H1 (cell line): ENCODE results near the gene ATXN2. TPM values are rescaled to one million over a fixed set of nuclear protein-coding genes. Genes with fewer than 3 reads are reported as not detected.

Experiments
- CTCF ChIA-PET: fragments of 300-600 bp; sonication (Branson Sonifier 250); formaldehyde crosslinking; loops from one replicate; lab custom pipeline; 2021; ENCODE audit not compliant: partially characterized antibody; lab: Charles Lee
- POLR2A ChIA-PET: fragments of 300-600 bp; sonication (Branson Sonifier 250); formaldehyde crosslinking; loops from one replicate; lab custom pipeline; 2021; ENCODE audit warnings: inconsistent platforms; ENCODE audit not compliant: partially characterized antibody; lab: Charles Lee
- DNase-seq, 2 experiments: peaks; one replicate each; pipeline versions ENCODE4 v3.0.0 to v3.0.0-alpha.2; 2010 to 2022; ENCODE audit warnings: low spot score in 2 of 2, low read depth in 1 of 2, mixed read lengths in 1 of 2
- FAIRE-seq: peaks from 2 replicates; lab custom pipeline; 2011; peaks lifted over from hg19 to GRCh38; lab: Jason Lieb, UNC
- H2AFZ ChIP-seq: 2 replicates; pipeline ENCODE4 v1.8.1; 2012; ENCODE audit warnings: low read length, inconsistent platforms
- H2AK5ac ChIP-seq: 2 replicates; pipeline ENCODE4 v1.6.1; 2013; ENCODE audit warnings: low read depth, low read length
- H2BK120ac ChIP-seq: replicated peaks from 2 replicates; pipeline ENCODE3; 2013; ENCODE audit warnings: low read depth, low read length, inconsistent platforms
- H2BK12ac ChIP-seq: 2 replicates; pipeline ENCODE4 v1.6.1; 2013; ENCODE audit warnings: low read depth, low read length
- H2BK15ac ChIP-seq: 2 replicates; pipeline ENCODE4 v1.6.1; 2013; ENCODE audit warnings: low read length
- H2BK20ac ChIP-seq: 2 replicates; pipeline ENCODE4 v1.6.1; 2013; ENCODE audit warnings: low read length
- H2BK5ac ChIP-seq: 2 replicates; pipeline ENCODE4 v1.6.1; 2013; ENCODE audit warnings: low read depth, low read length
- H3K14ac ChIP-seq: 2 replicates; pipeline ENCODE4 v1.6.1; 2013; ENCODE audit warnings: inconsistent platforms; ENCODE audit not compliant: insufficient read length
- H3K18ac ChIP-seq: 2 replicates; pipeline ENCODE4 v1.6.1; 2013; ENCODE audit warnings: low read length; ENCODE audit errors: extremely low read depth
- H3K23ac ChIP-seq: 2 replicates; pipeline ENCODE4 v1.6.1; 2013; ENCODE audit warnings: inconsistent platforms; ENCODE audit not compliant: insufficient read length
- H3K23me2 ChIP-seq: 2 replicates; pipeline ENCODE4 v1.6.1; 2013; ENCODE audit warnings: low read depth, low read length
- H3K27ac ChIP-seq: 2 replicates; pipeline ENCODE4 v1.6.1; 2011; ENCODE audit warnings: low read depth, low read length, inconsistent platforms
- H3K27me3 ChIP-seq, 4 experiments: replicated peaks in 1 of 4; 1 replicate in 1 of 4; 2 replicates in 3 of 4; pipeline versions ENCODE4 v1.6.1 to v1.8.1; 2011 to 2013; ENCODE audit warnings: low read length in 3 of 4, mild to moderate bottlenecking in 3 of 4, inconsistent platforms in 2 of 4, mixed read lengths in 2 of 4, moderate library complexity in 1 of 4; ENCODE audit not compliant: control insufficient read depth in 3 of 4, insufficient read depth in 3 of 4; ENCODE audit errors: extremely low read depth in 1 of 4
- H3K36me3 ChIP-seq, 4 experiments: 2 replicates each; pipeline versions ENCODE4 v1.6.1 to v1.8.1; 2011 to 2013; ENCODE audit warnings: mild to moderate bottlenecking in 4 of 4, low read length in 3 of 4, moderate library complexity in 2 of 4, control low read depth in 1 of 4, inconsistent platforms in 1 of 4; ENCODE audit not compliant: insufficient read depth in 4 of 4, control insufficient read depth in 2 of 4
- H3K4ac ChIP-seq: replicated peaks from 2 replicates; pipeline ENCODE3; 2013; ENCODE audit warnings: low read length, low read depth, mixed read lengths, inconsistent platforms; ENCODE audit not compliant: insufficient read length
- H3K4me1 ChIP-seq, 4 experiments: replicated peaks in 1 of 4; 1 replicate in 1 of 4; 2 replicates in 3 of 4; pipeline versions ENCODE4 v1.6.1 to v1.8.1; 2011 to 2013; ENCODE audit warnings: low read length in 3 of 4, inconsistent platforms in 2 of 4, mixed read lengths in 1 of 4; ENCODE audit not compliant: insufficient read depth in 4 of 4, control insufficient read depth in 3 of 4
- H3K4me2 ChIP-seq, 2 experiments: 2 replicates each; pipeline versions ENCODE4 v1.6.1 to v1.8.1; 2011 to 2013; ENCODE audit warnings: low read depth in 2 of 2, low read length in 2 of 2, control low read depth in 1 of 2, inconsistent platforms in 1 of 2, mild to moderate bottlenecking in 1 of 2; ENCODE audit not compliant: insufficient read depth in 1 of 2
- H3K4me3 ChIP-seq, 4 experiments: fragments of 200-600, 300-600 bp in 1 of 4; sonication (generic), shearing (Covaris generic), sonication (Bioruptor Twin) in 1 of 4; 2 replicates each; pipeline versions ENCODE4 v1.5.1 to v1.8.1; 2011 to 2016; ENCODE audit warnings: low read length in 4 of 4, low read depth in 3 of 4, control low read depth in 2 of 4, inconsistent platforms in 2 of 4, mild to moderate bottlenecking in 2 of 4, mixed read lengths in 1 of 4, moderate library complexity in 1 of 4; ENCODE audit not compliant: insufficient read depth in 2 of 4; ENCODE audit errors: extremely low read depth in 1 of 4
- H3K56ac ChIP-seq: replicated peaks from 2 replicates; pipeline ENCODE3; 2013; ENCODE audit warnings: low read depth, mild to moderate bottlenecking, mixed read lengths, low read length, inconsistent platforms; ENCODE audit not compliant: insufficient read length
- H3K79me1 ChIP-seq: 2 replicates; pipeline ENCODE4 v1.6.1; 2013; ENCODE audit warnings: low read depth, low read length, control low read depth
- H3K79me2 ChIP-seq, 2 experiments: 2 replicates each; pipeline versions ENCODE4 v1.6.1 to v1.8.1; 2012 to 2013; ENCODE audit warnings: low read length in 2 of 2, mild to moderate bottlenecking in 2 of 2, inconsistent platforms in 1 of 2; ENCODE audit not compliant: insufficient read depth in 2 of 2, control insufficient read depth in 1 of 2
- H3K9ac ChIP-seq, 4 experiments: replicated peaks in 1 of 4; 1 replicate in 1 of 4; 2 replicates in 3 of 4; pipeline versions ENCODE4 v1.6.1 to v1.8.1; 2011 to 2013; ENCODE audit warnings: low read depth in 3 of 4, low read length in 3 of 4, control low read depth in 2 of 4, mild to moderate bottlenecking in 2 of 4, moderate library complexity in 2 of 4, inconsistent platforms in 1 of 4; ENCODE audit errors: extremely low read depth in 1 of 4
- H3K9me3 ChIP-seq, 2 experiments: 2 replicates each; pipeline versions ENCODE4 v1.6.1 to v1.8.1; 2012 to 2013; ENCODE audit warnings: mild to moderate bottlenecking in 2 of 2, moderate library complexity in 2 of 2, control low read depth in 1 of 2, inconsistent platforms in 1 of 2, low read depth in 1 of 2, low read length in 1 of 2, mixed read lengths in 1 of 2; ENCODE audit not compliant: insufficient read depth in 2 of 2
- H4K20me1 ChIP-seq, 2 experiments: replicated peaks in 1 of 2; 2 replicates each; pipeline versions ENCODE3 to v1.8.1; 2011 to 2013; ENCODE audit warnings: inconsistent platforms in 2 of 2, low read length in 2 of 2, mild to moderate bottlenecking in 1 of 2; ENCODE audit not compliant: insufficient read depth in 2 of 2, control insufficient read depth in 1 of 2
- H4K5ac ChIP-seq: 2 replicates; pipeline ENCODE4 v1.6.1; 2013; ENCODE audit warnings: low read length, low read depth, mixed read lengths, inconsistent platforms; ENCODE audit not compliant: insufficient read length
- H4K8ac ChIP-seq: 2 replicates; pipeline ENCODE4 v1.8.0; 2013; ENCODE audit warnings: mild to moderate bottlenecking, moderate library complexity, low read length, inconsistent platforms; ENCODE audit not compliant: insufficient read depth; ENCODE audit errors: extremely low read depth
- H4K91ac ChIP-seq: replicated peaks from 2 replicates; pipeline ENCODE3; 2013; ENCODE audit warnings: low read length, mixed read lengths, inconsistent platforms; ENCODE audit not compliant: insufficient read length
- ASH2L ChIP-seq: fragments of 200-600, 300-600 bp; sonication (generic); IDR thresholded peaks from one replicate; pipeline ENCODE4 v1.7.1; 2017; ENCODE audit warnings: low read length
- BACH1 ChIP-seq: IDR thresholded peaks from 2 replicates; pipeline ENCODE4 v1.6.1; 2012; ENCODE audit warnings: low read length, improper control_type of control experiment
- CBX5 ChIP-seq: fragments of 300-800, 300-1000 bp; sonication (generic); IDR thresholded peaks from 2 replicates; pipeline ENCODE4 v1.7.1; 2016; ENCODE audit warnings: antibody characterized with exemption, low read length, low read depth
- CREB1 ChIP-seq: IDR thresholded peaks from 2 replicates; pipeline ENCODE4 v1.6.1; 2012; ENCODE audit warnings: inconsistent platforms
- GABPA ChIP-seq: IDR thresholded peaks from 2 replicates; pipeline ENCODE4 v1.6.1; 2011; ENCODE audit warnings: mild to moderate bottlenecking, low read length, moderate library complexity, borderline replicate concordance; ENCODE audit not compliant: insufficient read depth
- JUN ChIP-seq: IDR thresholded peaks from 2 replicates; pipeline ENCODE4 v1.6.1; 2011; ENCODE audit warnings: low read depth, mild to moderate bottlenecking, improper control_type of control experiment, low read length
- RBBP5 ChIP-seq: IDR thresholded peaks from 2 replicates; pipeline ENCODE4 v1.7.1; 2012; ENCODE audit warnings: low read depth, mild to moderate bottlenecking, inconsistent platforms, low read length, moderate library complexity, borderline replicate concordance
- RNF2 ChIP-seq: fragments of 200-900, 300-1000 bp; sonication (generic); IDR thresholded peaks from 2 replicates; pipeline ENCODE4 v1.7.1; 2016; ENCODE audit warnings: borderline replicate concordance, low read depth, mild to moderate bottlenecking, antibody characterized with exemption, low read length; ENCODE audit not compliant: poor library complexity, severe bottlenecking; ENCODE audit errors: missing control alignments
- SP1 ChIP-seq: IDR thresholded peaks from 2 replicates; pipeline ENCODE4 v1.6.1; 2011; ENCODE audit warnings: low read depth, low read length
- SUZ12 ChIP-seq: fragments of 200-600 bp; sonication (generic); IDR thresholded peaks from 2 replicates; pipeline ENCODE4 v1.6.1; 2012; ENCODE audit warnings: mild to moderate bottlenecking, inconsistent platforms, low read length, moderate library complexity, mixed read lengths
- TAF7 ChIP-seq: optimal IDR thresholded peaks from 2 replicates; pipeline ENCODE3; 2011; ENCODE audit warnings: low read depth, mild to moderate bottlenecking, inconsistent platforms, low read length, moderate library complexity, borderline replicate concordance
- WGBS, 2 experiments: shearing (Covaris generic) in 1 of 2; methylation state at CpG; one replicate each; pipeline versions ENCODE4 v1.1.6 to v1.1.7; 2013 to 2015; ENCODE audit warnings: low lambda C conversion rate in 2 of 2, mixed read lengths in 2 of 2, inconsistent platforms in 1 of 2, low coverage in 1 of 2, missing lambda C conversion rate in 1 of 2; ENCODE audit not compliant: insufficient replicate concordance in 2 of 2, insufficient coverage in 1 of 2, insufficient read length in 1 of 2; ENCODE audit errors: extremely low coverage in 1 of 2, missing lambda C conversion rate in 1 of 2; 5-methylcytosine and 5-hydroxymethylcytosine counted together
- polyA plus RNA-seq, 7 experiments: library from polyadenylated mRNA; depleted of rRNA in 3 of 7; stranded (reverse) in 5 of 7; unstranded in 2 of 7; fragments of >200 nt in 5 of 7; fragments of 200-250 nt in 2 of 7; gene quantifications; 1 replicate in 5 of 7; 2 replicates in 1 of 7; 4 replicates in 1 of 7; pipeline versions ENCODE4 v1.2.1 to v1.2.3, GENCODE V29; 2011 to 2013; ENCODE audit warnings: missing spikeins in 2 of 7, mixed read lengths in 2 of 7
- total RNA-seq: library from RNA; stranded (reverse); fragmentation: NEBNext Ultra II Directional; extraction: Animal tissue kit (Norgen Biotek cat#: 25700); gene quantifications from 2 replicates; pipeline ENCODE4 v1.2.1, GENCODE V29; 2021
- TF ChIP-seq, protein P1 (sequence below): IDR thresholded peaks from 2 replicates; pipeline ENCODE4 v1.6.1; 2012; ENCODE audit warnings: inconsistent platforms
- TF ChIP-seq, protein P2 (sequence below): IDR thresholded peaks from 2 replicates; pipeline ENCODE4 v1.6.1; 2012; ENCODE audit warnings: inconsistent platforms

The ATXN2 gene
- total and polyA plus RNA-seq, 2 of the 8 experiments (the other 6 are each of a cell fraction or from before 2014, with no cell fraction given) = 46.6 to 80.7 TPM

DNA sequence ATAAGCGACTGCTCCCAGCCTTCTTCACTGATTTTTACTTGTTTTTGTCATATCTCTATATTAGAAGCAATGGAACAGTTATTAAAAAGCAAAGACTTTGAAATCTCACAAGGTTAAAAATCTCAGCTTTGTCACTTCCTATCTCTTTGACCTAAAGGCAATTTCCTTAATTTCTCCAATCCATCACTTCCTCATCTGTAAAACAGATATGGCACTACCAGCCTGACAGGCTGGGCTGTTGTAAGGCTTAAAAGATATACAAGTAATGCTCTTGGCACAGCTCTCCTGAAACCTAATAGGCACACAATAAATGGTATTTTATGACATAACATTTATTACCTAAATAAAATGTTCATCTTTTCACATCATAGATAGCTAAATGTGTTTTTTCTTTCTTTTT, 25.6 kb downstream of the ATXN2 start:
- H3K4me2 ChIP-seq = no peak overlapping the region
- no peak for DNase-seq
- H3K9ac ChIP-seq = no peak overlapping the region
- no peak overlapping the region for H2BK20ac ChIP-seq
- no peak overlapping the region for H3K18ac ChIP-seq
- ChIA-PET POLR2A (interaction anchor here (3.3 kb wide), 1 partner anchor 16 kb away, joined by 16 read pairs; no protein-coding TSS in a partner anchor), CTCF (interaction anchor here (2.3 kb wide), 1 partner anchor 43 kb away, joined by 9 read pairs; no protein-coding TSS in a partner anchor)
- no peak overlapping the region for H2AFZ ChIP-seq
- no peak overlapping the region for H2BK5ac ChIP-seq
- H3K4me1 ChIP-seq = peaks cover 0 to 4% (median 1%) of the 10 kb centered on the region in 4 experiments; a peak in 3 of 7 replicates
- no peaks in the 10 kb centered on the region for H3K23me2 ChIP-seq
- no peak overlapping the region for H4K91ac ChIP-seq
- no peak overlapping the region for H2BK120ac ChIP-seq
- no peaks in the 10 kb centered on the region for H3K9me3 ChIP-seq
- H2AK5ac ChIP-seq = no peak overlapping the region
- no peak overlapping the region for H4K8ac ChIP-seq
- no peaks in the 10 kb centered on the region for H3K27me3 ChIP-seq
- H3K4me3 ChIP-seq = no peak overlapping the region
- H3K56ac ChIP-seq = no peak overlapping the region
- H3K4ac ChIP-seq = no peak overlapping the region
- H3K14ac ChIP-seq = no peak overlapping the region
- H2BK15ac ChIP-seq = no peak overlapping the region
- H4K5ac ChIP-seq = no peak overlapping the region
- peaks cover 0 to 85% of the 10 kb centered on the region in 2 experiments; a peak in 2 of 4 replicates for H3K79me2 ChIP-seq
- 0 out of 8 replicates have a peak, but pooled peaks cover 0 to 2% (median 0%) of the 10 kb centered on the region in 4 experiments for H3K36me3 ChIP-seq
- H4K20me1 ChIP-seq = peaks cover 3 to 11% of the 10 kb centered on the region in 2 experiments
- WGBS, 2 experiments = 93% methylated on average over 1 of the region's 1 CpG; no CpG with 5 or more reads in 1 of the 2 experiments
- H3K27ac ChIP-seq = no peak overlapping the region
- FAIRE-seq = no peak
- no peak overlapping the region for H3K23ac ChIP-seq
- peaks cover 5% of the 10 kb centered on the region for H3K79me1 ChIP-seq
- H2BK12ac ChIP-seq = no peak overlapping the region
- TF ChIP-seq GABPA (no peak), RBBP5 (no peak), CBX5 (no peak), RNF2 (no peak), SP1 (no peak), TAF7 (no peak), BACH1 (no peak), SUZ12 (no peak), ASH2L (no peak), CREB1 (no peak), JUN (no peak)
- TF ChIP-seq, protein P1, sequence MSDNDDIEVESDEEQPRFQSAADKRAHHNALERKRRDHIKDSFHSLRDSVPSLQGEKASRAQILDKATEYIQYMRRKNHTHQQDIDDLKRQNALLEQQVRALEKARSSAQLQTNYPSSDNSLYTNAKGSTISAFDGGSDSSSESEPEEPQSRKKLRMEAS = no peak
- TF ChIP-seq, protein P2, sequence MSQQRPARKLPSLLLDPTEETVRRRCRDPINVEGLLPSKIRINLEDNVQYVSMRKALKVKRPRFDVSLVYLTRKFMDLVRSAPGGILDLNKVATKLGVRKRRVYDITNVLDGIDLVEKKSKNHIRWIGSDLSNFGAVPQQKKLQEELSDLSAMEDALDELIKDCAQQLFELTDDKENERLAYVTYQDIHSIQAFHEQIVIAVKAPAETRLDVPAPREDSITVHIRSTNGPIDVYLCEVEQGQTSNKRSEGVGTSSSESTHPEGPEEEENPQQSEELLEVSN = no peak
